Lower leg skin (tissue), 3 donors: ENCODE measurements around the gene TEN1.

Source experiments
- POLR2A ChIP-seq, 2 donors: fragments of 450-650 bp; IDR thresholded peaks; one replicate each; pipeline ENCODE4 v1.6.1; 2016 to 2017; ENCODE audit warnings: antibody characterized with exemption in 2 of 2, mild to moderate bottlenecking in 1 of 2, moderate library complexity in 1 of 2
- TF ChIP-seq, protein P1 (sequence below), 3 donors: fragments of 450-650 bp; IDR thresholded peaks; one replicate each; pipeline ENCODE4 v1.5.1; 2016; ENCODE audit warnings: antibody characterized with exemption in 3 of 3, mild to moderate bottlenecking in 3 of 3, moderate library complexity in 2 of 3

DNA sequence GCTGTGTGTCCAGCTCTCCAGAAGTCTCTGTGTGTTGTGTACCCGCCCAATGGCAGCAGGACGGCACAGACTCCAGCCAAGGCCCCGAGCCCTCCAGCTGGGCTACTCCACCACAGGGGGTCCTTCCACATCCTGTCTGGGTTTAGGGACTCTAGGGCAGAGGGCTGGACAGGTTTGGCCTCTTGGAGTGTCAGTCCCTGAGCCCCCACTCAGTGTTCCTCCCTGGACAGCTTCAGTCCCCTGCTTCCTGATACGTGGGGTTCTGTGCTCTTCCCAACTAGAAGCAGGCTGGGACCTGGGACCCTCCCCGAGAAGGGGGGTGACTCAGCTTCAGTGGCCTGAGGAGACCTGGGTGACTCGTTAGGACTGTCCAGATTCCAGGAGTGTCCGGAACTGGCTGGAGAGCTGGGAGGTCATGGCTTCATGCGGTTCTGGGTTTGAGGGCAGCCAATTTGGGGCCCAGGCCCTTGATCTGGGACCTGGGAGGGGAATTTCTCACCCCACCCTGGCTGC lies 25.8 kb downstream of the TEN1 start:
- TF ChIP-seq, protein P1, sequence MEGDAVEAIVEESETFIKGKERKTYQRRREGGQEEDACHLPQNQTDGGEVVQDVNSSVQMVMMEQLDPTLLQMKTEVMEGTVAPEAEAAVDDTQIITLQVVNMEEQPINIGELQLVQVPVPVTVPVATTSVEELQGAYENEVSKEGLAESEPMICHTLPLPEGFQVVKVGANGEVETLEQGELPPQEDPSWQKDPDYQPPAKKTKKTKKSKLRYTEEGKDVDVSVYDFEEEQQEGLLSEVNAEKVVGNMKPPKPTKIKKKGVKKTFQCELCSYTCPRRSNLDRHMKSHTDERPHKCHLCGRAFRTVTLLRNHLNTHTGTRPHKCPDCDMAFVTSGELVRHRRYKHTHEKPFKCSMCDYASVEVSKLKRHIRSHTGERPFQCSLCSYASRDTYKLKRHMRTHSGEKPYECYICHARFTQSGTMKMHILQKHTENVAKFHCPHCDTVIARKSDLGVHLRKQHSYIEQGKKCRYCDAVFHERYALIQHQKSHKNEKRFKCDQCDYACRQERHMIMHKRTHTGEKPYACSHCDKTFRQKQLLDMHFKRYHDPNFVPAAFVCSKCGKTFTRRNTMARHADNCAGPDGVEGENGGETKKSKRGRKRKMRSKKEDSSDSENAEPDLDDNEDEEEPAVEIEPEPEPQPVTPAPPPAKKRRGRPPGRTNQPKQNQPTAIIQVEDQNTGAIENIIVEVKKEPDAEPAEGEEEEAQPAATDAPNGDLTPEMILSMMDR (IDR thresholded peaks at IDR 0.05) = no peak
- no peak for TF ChIP-seq POLR2A (IDR thresholded peaks at IDR 0.05)
